ENCODE measurements around the gene RAB40A.
A peak's percentile ranks its signal among the peaks of the same experiment; 100 is the strongest.

The RAB40A gene

GRCh38 chrX:103556963-103557612 is 37.8 kb upstream of the RAB40A start:
- TF ChIP-seq CTCF (IDR thresholded peaks at IDR 0.05; ENCODE audit: poor library complexity, severe bottlenecking): no peak
- no peaks in the 10 kb centered on the region for H3K4me1 ChIP-seq (ENCODE audit: insufficient read depth, poor library complexity, severe bottlenecking)
- DNase-seq (ENCODE audit: low spot score): no peak
- no peak for ATAC-seq (ENCODE audit: low read depth)
- H3K9me3 ChIP-seq (ENCODE audit: severe bottlenecking): no peaks in the 10 kb centered on the region
- no peaks in the 10 kb centered on the region for H3K27me3 ChIP-seq (ENCODE audit: insufficient read depth, poor library complexity, severe bottlenecking)
- no peak overlapping the region for H3K4me3 ChIP-seq (ENCODE audit: severe bottlenecking)
- no peaks in the 10 kb centered on the region for H3K36me3 ChIP-seq (ENCODE audit: low read depth)
- no peak overlapping the region for H3K27ac ChIP-seq (ENCODE audit: poor library complexity, severe bottlenecking)

- H3K27me3 ChIP-seq (ENCODE audit: insufficient read depth, poor library complexity, severe bottlenecking): no peaks in the 10 kb centered on the region
- TF ChIP-seq CTCF (IDR thresholded peaks at IDR 0.05; ENCODE audit: poor library complexity, severe bottlenecking): no peak
- no peaks in the 10 kb centered on the region for H3K9me3 ChIP-seq (ENCODE audit: severe bottlenecking)
- peak; percentile 58 for ATAC-seq (ENCODE audit: low read depth)
- H3K4me3 ChIP-seq (ENCODE audit: severe bottlenecking): peak overlapping the region; percentile 31
- H3K4me1 ChIP-seq (ENCODE audit: insufficient read depth, poor library complexity, severe bottlenecking): no peaks in the 10 kb centered on the region
- H3K36me3 ChIP-seq (ENCODE audit: low read depth): no peaks in the 10 kb centered on the region
- no peak overlapping the region for H3K27ac ChIP-seq (ENCODE audit: poor library complexity, severe bottlenecking)
- no peak for DNase-seq (ENCODE audit: low spot score)
These were observed 35.6 kb upstream of the RAB40A start for GRCh38 chrX:103554687-103555424.

- H3K27ac ChIP-seq (ENCODE audit: poor library complexity, severe bottlenecking): no peak overlapping the region
- no peak for ATAC-seq (ENCODE audit: low read depth)
These were observed 32.9 kb upstream of the RAB40A start for GRCh38 chrX:103552236-103552635.

GRCh38 chrX:103550415-103551051 is 31.2 kb upstream of the RAB40A start:
- no peak overlapping the region for H3K4me3 ChIP-seq (ENCODE audit: severe bottlenecking)
- H3K27ac ChIP-seq (ENCODE audit: poor library complexity, severe bottlenecking): no peak overlapping the region
- H3K27me3 ChIP-seq (ENCODE audit: insufficient read depth, poor library complexity, severe bottlenecking): no peaks in the 10 kb centered on the region
- no peaks in the 10 kb centered on the region for H3K4me1 ChIP-seq (ENCODE audit: insufficient read depth, poor library complexity, severe bottlenecking)
- no peaks in the 10 kb centered on the region for H3K9me3 ChIP-seq (ENCODE audit: severe bottlenecking)
- DNase-seq (ENCODE audit: low spot score) (no peak), ATAC-seq (ENCODE audit: low read depth) (no peak)
- TF ChIP-seq CTCF (IDR thresholded peaks at IDR 0.05; ENCODE audit: poor library complexity, severe bottlenecking): no peak
- H3K36me3 ChIP-seq (ENCODE audit: low read depth): no peaks in the 10 kb centered on the region

More at GRCh38 chrX:103552236-103552635, 32.9 kb upstream of the RAB40A start:
- Histone ChIP-seq H3K27me3 (ENCODE audit: insufficient read depth, poor library complexity, severe bottlenecking) (no peaks in the 10 kb centered on the region), H3K9me3 (ENCODE audit: severe bottlenecking) (no peaks in the 10 kb centered on the region), H3K4me3 (ENCODE audit: severe bottlenecking) (no peak overlapping the region), H3K4me1 (ENCODE audit: insufficient read depth, poor library complexity, severe bottlenecking) (no peaks in the 10 kb centered on the region), H3K36me3 (ENCODE audit: low read depth) (no peaks in the 10 kb centered on the region)
- no peak for DNase-seq (ENCODE audit: low spot score)
- TF ChIP-seq CTCF (IDR thresholded peaks at IDR 0.05; ENCODE audit: poor library complexity, severe bottlenecking): no peak

Data from RWPE2 (cell line).